Mesenchymal stem cell (in vitro differentiated cells and primary cell): ENCODE measurements around the gene PCDHB7.
A peak's percentile ranks its signal among the peaks of the same experiment; 100 is the strongest.
"Not testable (repeated sequence)": the region's sequence is repeated elsewhere in the genome, so short reads cannot be mapped to it uniquely, and the experiment has no call there.

Experiments used
- DNase-seq: peaks from one replicate; pipeline ENCODE4 v3.0.0-alpha.2; 2013
- H2AFZ ChIP-seq: one replicate; pipeline ENCODE4 v1.6.1; 2013; ENCODE audit warnings: low read depth, mild to moderate bottlenecking, control low read depth, inconsistent platforms, low read length, moderate library complexity
- H2AK5ac ChIP-seq: 2 replicates; pipeline ENCODE4 v1.6.1; 2013; ENCODE audit warnings: low read length, moderate library complexity, mild to moderate bottlenecking, inconsistent platforms; ENCODE audit not compliant: severe bottlenecking
- H2BK120ac ChIP-seq: one replicate; pipeline ENCODE4 v1.6.1; 2013; ENCODE audit warnings: low read depth, mild to moderate bottlenecking, inconsistent platforms, low read length, moderate library complexity
- H2BK12ac ChIP-seq, 2 experiments: one replicate each; pipeline ENCODE4 v1.6.1; 2013; ENCODE audit warnings: inconsistent platforms in 2 of 2, low read length in 2 of 2, mild to moderate bottlenecking in 2 of 2, moderate library complexity in 2 of 2, control low read depth in 1 of 2
- H2BK15ac ChIP-seq: one replicate; pipeline ENCODE4 v1.6.1; 2013; ENCODE audit warnings: mild to moderate bottlenecking, low read depth, inconsistent platforms; ENCODE audit not compliant: poor library complexity, severe bottlenecking
- H2BK5ac ChIP-seq: 2 replicates; pipeline ENCODE4 v1.6.1; 2013; ENCODE audit warnings: low read depth, mild to moderate bottlenecking, low read length, control low read depth, inconsistent platforms; ENCODE audit not compliant: poor library complexity, severe bottlenecking
- H3K14ac ChIP-seq, 2 experiments: one replicate each; pipeline ENCODE4 v1.6.1; 2013; ENCODE audit warnings: inconsistent platforms in 2 of 2, low read length in 2 of 2, control low read depth in 1 of 2, mild to moderate bottlenecking in 1 of 2, moderate library complexity in 1 of 2
- H3K18ac ChIP-seq, 2 experiments: one replicate each; pipeline ENCODE4 v1.6.1; 2013; ENCODE audit warnings: inconsistent platforms in 2 of 2, low read length in 2 of 2, control low read depth in 1 of 2, low read depth in 1 of 2, mild to moderate bottlenecking in 1 of 2
- H3K23ac ChIP-seq, 2 experiments: one replicate each; pipeline ENCODE4 v1.6.1; 2013; ENCODE audit warnings: inconsistent platforms in 2 of 2, low read length in 2 of 2, mild to moderate bottlenecking in 2 of 2, moderate library complexity in 2 of 2, control low read depth in 1 of 2
- H3K27ac ChIP-seq: 2 replicates; pipeline ENCODE4 v1.5.1; 2013; ENCODE audit warnings: mild to moderate bottlenecking, moderate library complexity, low read length, control low read depth, inconsistent platforms; ENCODE audit not compliant: poor library complexity, severe bottlenecking
- H3K27me3 ChIP-seq, 2 experiments: 2 replicates each; pipeline versions ENCODE4 v1.6.1 to v1.7.0; 2013; ENCODE audit warnings: low read length in 2 of 2, mild to moderate bottlenecking in 2 of 2, moderate library complexity in 2 of 2, control low read depth in 1 of 2, inconsistent platforms in 1 of 2; ENCODE audit not compliant: control insufficient read depth in 1 of 2, insufficient read depth in 1 of 2
- H3K36me3 ChIP-seq, 2 experiments: 2 replicates each; pipeline versions ENCODE4 v1.6.1 to v1.7.0; 2013; ENCODE audit warnings: low read length in 2 of 2, control low read depth in 1 of 2, inconsistent platforms in 1 of 2, low read depth in 1 of 2, mild to moderate bottlenecking in 1 of 2; ENCODE audit not compliant: insufficient read depth in 2 of 2, control insufficient read depth in 1 of 2
- H3K4ac ChIP-seq, 2 experiments: one replicate each; pipeline ENCODE4 v1.6.1; 2013; ENCODE audit warnings: inconsistent platforms in 2 of 2, low read length in 2 of 2, mild to moderate bottlenecking in 2 of 2, moderate library complexity in 2 of 2, control low read depth in 1 of 2, low read depth in 1 of 2
- H3K4me1 ChIP-seq: 2 replicates; pipeline ENCODE4 v1.6.1; 2013; ENCODE audit warnings: low read depth, low read length, control low read depth; ENCODE audit not compliant: control insufficient read depth, insufficient read depth
- H3K4me2 ChIP-seq: 2 replicates; pipeline ENCODE4 v1.6.1; 2013; ENCODE audit warnings: low read length, mild to moderate bottlenecking, inconsistent platforms; ENCODE audit not compliant: poor library complexity, severe bottlenecking
- H3K4me3 ChIP-seq, 2 experiments: 2 replicates each; pipeline versions ENCODE4 v1.5.1 to v1.7.0; 2013; ENCODE audit warnings: low read length in 2 of 2, mild to moderate bottlenecking in 2 of 2, control low read depth in 1 of 2, low read depth in 1 of 2; ENCODE audit not compliant: insufficient read depth in 1 of 2
- H3K79me1 ChIP-seq: replicated peaks from 2 replicates; pipeline ENCODE4 v1.6.1; 2013; ENCODE audit warnings: mild to moderate bottlenecking, control low read depth, low read length, inconsistent platforms; ENCODE audit not compliant: poor library complexity, severe bottlenecking
- H3K9ac ChIP-seq: 2 replicates; pipeline ENCODE4 v1.7.0; 2013; ENCODE audit warnings: mild to moderate bottlenecking, low read length, moderate library complexity
- H3K9me3 ChIP-seq: 2 replicates; pipeline ENCODE4 v1.7.0; 2013; ENCODE audit warnings: mild to moderate bottlenecking, low read length; ENCODE audit not compliant: control insufficient read depth
- H4K8ac ChIP-seq: one replicate; pipeline ENCODE4 v1.6.1; 2013; ENCODE audit warnings: inconsistent platforms, mild to moderate bottlenecking, low read length, moderate library complexity
- H4K91ac ChIP-seq: one replicate; pipeline ENCODE4 v1.6.1; 2013; ENCODE audit warnings: mild to moderate bottlenecking, low read length, inconsistent platforms
- WGBS: methylation state at CpG from one replicate; pipeline ENCODE4 v1.1.7; 2013; ENCODE audit warnings: mixed read lengths; 5-methylcytosine and 5-hydroxymethylcytosine counted together

Gene PCDHB7

GRCh38 chr5:141214583-141214982 is 42.1 kb downstream of the PCDHB7 start:
- not testable (repeated sequence) for H3K36me3 ChIP-seq, H2AK5ac ChIP-seq, H3K23ac ChIP-seq, H3K79me1 ChIP-seq, H3K27me3 ChIP-seq, H2AFZ ChIP-seq, H3K4ac ChIP-seq, H3K14ac ChIP-seq, H3K4me3 ChIP-seq, H4K91ac ChIP-seq, H2BK5ac ChIP-seq, H2BK120ac ChIP-seq, H3K18ac ChIP-seq, H2BK12ac ChIP-seq, H4K8ac ChIP-seq, H2BK15ac ChIP-seq, H3K4me1 ChIP-seq, H3K4me2 ChIP-seq, H3K9ac ChIP-seq, DNase-seq, H3K27ac ChIP-seq
- H3K9me3 ChIP-seq = peaks cover 68% of the 10 kb centered on the region
- 90% methylated on average over 6 of the region's 12 CpGs for WGBS

DNA sequence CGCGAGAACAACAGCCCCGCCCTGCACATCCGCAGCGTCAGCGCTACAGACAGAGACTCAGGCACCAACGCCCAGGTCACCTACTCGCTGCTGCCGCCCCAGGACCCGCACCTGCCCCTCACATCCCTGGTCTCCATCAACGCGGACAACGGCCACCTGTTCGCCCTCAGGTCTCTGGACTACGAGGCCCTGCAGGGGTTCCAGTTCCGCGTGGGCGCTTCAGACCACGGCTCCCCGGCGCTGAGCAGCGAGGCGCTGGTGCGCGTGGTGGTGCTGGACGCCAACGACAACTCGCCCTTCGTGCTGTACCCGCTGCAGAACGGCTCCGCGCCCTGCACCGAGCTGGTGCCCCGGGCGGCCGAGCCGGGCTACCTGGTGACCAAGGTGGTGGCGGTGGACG is 43.1 kb downstream of the PCDHB7 start:
- H2BK120ac ChIP-seq, H3K4me1 ChIP-seq, DNase-seq, H3K27me3 ChIP-seq, H3K36me3 ChIP-seq, H2BK12ac ChIP-seq, H3K9ac ChIP-seq, H2BK5ac ChIP-seq, H3K23ac ChIP-seq, H3K79me1 ChIP-seq, H3K14ac ChIP-seq, H3K4me3 ChIP-seq, H2AFZ ChIP-seq, H2BK15ac ChIP-seq, H3K27ac ChIP-seq, H4K91ac ChIP-seq, H3K4me2 ChIP-seq, H2AK5ac ChIP-seq, H4K8ac ChIP-seq, H3K18ac ChIP-seq, H3K4ac ChIP-seq: not testable (repeated sequence)
- WGBS = 89% methylated on average over 14 of the region's 40 CpGs
- peaks cover 74% of the 10 kb centered on the region for H3K9me3 ChIP-seq

GRCh38 chr5:141216035-141216434 is 43.6 kb downstream of the PCDHB7 start:
- DNase-seq, H3K27ac ChIP-seq, H3K4me1 ChIP-seq, H2BK12ac ChIP-seq, H3K23ac ChIP-seq, H3K27me3 ChIP-seq, H2AK5ac ChIP-seq, H3K4ac ChIP-seq, H3K36me3 ChIP-seq, H2BK5ac ChIP-seq, H4K91ac ChIP-seq, H3K79me1 ChIP-seq, H3K4me2 ChIP-seq, H3K4me3 ChIP-seq, H3K14ac ChIP-seq, H2BK15ac ChIP-seq, H3K9ac ChIP-seq, H4K8ac ChIP-seq, H2BK120ac ChIP-seq, H3K18ac ChIP-seq, H2AFZ ChIP-seq: not testable (repeated sequence)
- H3K9me3 ChIP-seq = peaks cover 77% of the 10 kb centered on the region
- 71% methylated on average over 10 of the region's 26 CpGs for WGBS

GRCh38 chr5:141223112-141223783 is 50.8 kb downstream of the PCDHB7 start, which contains the start of gene PCDHB14:
Gene PCDHB14 (plus strand): TSS chr5:141223343. CDS start chr5:141223506, 163 bp downstream.
- Histone ChIP-seq H3K4me3 (peak within 1 kb of the TSS in 1 of 2 experiments; percentile 64), H4K91ac (no peak within 1 kb of the TSS), H2AFZ (no peak within 1 kb of the TSS), H3K23ac (no peak within 1 kb of the TSS), H2BK12ac (no peak within 1 kb of the TSS), H4K8ac (no peak within 1 kb of the TSS), H3K27me3 (no peaks in the 10 kb centered on the region), H3K79me1 (peaks cover 2% of the 10 kb centered on the region), H3K36me3 (peaks cover 0 to 4% of the 10 kb centered on the region in 2 experiments), H3K4ac (no peak within 1 kb of the TSS), H3K18ac (no peak within 1 kb of the TSS), H3K9me3 (peaks cover 87% of the 10 kb centered on the region), H2BK120ac (no peak within 1 kb of the TSS), H3K9ac (peak within 1 kb of the TSS; percentile 36), H2AK5ac (no peak within 1 kb of the TSS), H3K4me1 (no peaks in the 10 kb centered on the region), H3K27ac (no peak within 1 kb of the TSS), H3K14ac (no peak within 1 kb of the TSS), H2BK15ac (no peak within 1 kb of the TSS), H2BK5ac (no peak within 1 kb of the TSS), H3K4me2 (peak within 1 kb of the TSS; percentile 16)
- WGBS = 46% methylated on average over 15 of the region's 15 CpGs
- DNase-seq = peak; percentile 23
